Mesothelial cell of epicardium (in vitro differentiated cells): ENCODE data around the gene OR51D1. TPM values are rescaled to one million over a fixed set of nuclear protein-coding genes. Genes with fewer than 3 reads are reported as not detected.

Source experiments
- DNase-seq, 2 experiments: peaks; one replicate each; pipeline ENCODE4 v3.0.0; 2021; ENCODE audit warnings: low spot score in 2 of 2; ENCODE audit not compliant: unreplicated experiment in 2 of 2
- H3K27ac Mint-ChIP-seq: 2 replicates; pipeline ENCODE4 v1.8.0; 2021; ENCODE audit warnings: mixed read lengths
- H3K27me3 Mint-ChIP-seq: 2 replicates; pipeline ENCODE4 v1.8.0; 2021; ENCODE audit warnings: low read depth, mixed read lengths
- H3K36me3 Mint-ChIP-seq: 2 replicates; pipeline ENCODE4 v1.8.0; 2021; ENCODE audit warnings: mixed read lengths
- H3K4me1 Mint-ChIP-seq: 2 replicates; pipeline ENCODE4 v1.8.0; 2021; ENCODE audit warnings: mixed read lengths
- H3K4me3 Mint-ChIP-seq: 2 replicates; pipeline ENCODE4 v1.8.0; 2021; ENCODE audit warnings: mild to moderate bottlenecking, moderate library complexity, mixed read lengths
- H3K9me3 Mint-ChIP-seq: 2 replicates; pipeline ENCODE4 v1.8.0; 2021; ENCODE audit warnings: mixed read lengths
- total RNA-seq: library from RNA; stranded (reverse); gene quantifications from 3 replicates; pipeline ENCODE4 v1.2.1, GENCODE V29; 2021
- TF ChIP-seq, protein P1 (sequence below): fragments of 200-600 bp; sonication (generic); IDR thresholded peaks from one replicate; pipeline ENCODE4 v1.5.0; 2021; ENCODE audit warnings: antibody characterized with exemption; ENCODE audit not compliant: unreplicated experiment

Gene OR51D1
- total RNA-seq, 1 donor from 2014 or later, result not detected

DNA sequence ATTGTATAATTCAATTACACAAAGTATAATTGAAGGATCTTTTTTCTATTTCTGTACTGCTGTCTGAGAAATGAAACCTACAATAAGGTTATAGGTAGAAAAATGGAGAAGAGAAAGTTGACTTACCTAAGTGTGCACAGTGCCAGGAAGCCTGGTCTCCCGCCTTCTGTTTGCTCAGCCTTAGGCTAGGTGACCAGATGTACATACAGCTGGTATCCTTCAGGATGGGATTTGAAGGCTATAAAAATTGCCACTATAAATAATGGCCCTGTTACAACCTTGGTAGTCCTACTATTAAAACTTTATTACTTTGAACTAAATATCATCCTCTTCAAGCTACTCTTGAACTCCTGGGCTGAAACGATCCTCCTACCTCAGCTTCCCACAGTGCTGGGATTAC lies 40.7 kb downstream of the OR51D1 start:
- no peak for DNase-seq
- H3K27ac Mint-ChIP-seq, result no peak overlapping the region
- H3K36me3 Mint-ChIP-seq, result no peaks in the 10 kb centered on the region
- no peaks in the 10 kb centered on the region for H3K9me3 Mint-ChIP-seq
- H3K4me1 Mint-ChIP-seq, result peaks cover 4% of the 10 kb centered on the region
- TF ChIP-seq, protein P1, sequence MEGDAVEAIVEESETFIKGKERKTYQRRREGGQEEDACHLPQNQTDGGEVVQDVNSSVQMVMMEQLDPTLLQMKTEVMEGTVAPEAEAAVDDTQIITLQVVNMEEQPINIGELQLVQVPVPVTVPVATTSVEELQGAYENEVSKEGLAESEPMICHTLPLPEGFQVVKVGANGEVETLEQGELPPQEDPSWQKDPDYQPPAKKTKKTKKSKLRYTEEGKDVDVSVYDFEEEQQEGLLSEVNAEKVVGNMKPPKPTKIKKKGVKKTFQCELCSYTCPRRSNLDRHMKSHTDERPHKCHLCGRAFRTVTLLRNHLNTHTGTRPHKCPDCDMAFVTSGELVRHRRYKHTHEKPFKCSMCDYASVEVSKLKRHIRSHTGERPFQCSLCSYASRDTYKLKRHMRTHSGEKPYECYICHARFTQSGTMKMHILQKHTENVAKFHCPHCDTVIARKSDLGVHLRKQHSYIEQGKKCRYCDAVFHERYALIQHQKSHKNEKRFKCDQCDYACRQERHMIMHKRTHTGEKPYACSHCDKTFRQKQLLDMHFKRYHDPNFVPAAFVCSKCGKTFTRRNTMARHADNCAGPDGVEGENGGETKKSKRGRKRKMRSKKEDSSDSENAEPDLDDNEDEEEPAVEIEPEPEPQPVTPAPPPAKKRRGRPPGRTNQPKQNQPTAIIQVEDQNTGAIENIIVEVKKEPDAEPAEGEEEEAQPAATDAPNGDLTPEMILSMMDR, result no peak
- no peaks in the 10 kb centered on the region for H3K27me3 Mint-ChIP-seq
- no peak overlapping the region for H3K4me3 Mint-ChIP-seq

DNA sequence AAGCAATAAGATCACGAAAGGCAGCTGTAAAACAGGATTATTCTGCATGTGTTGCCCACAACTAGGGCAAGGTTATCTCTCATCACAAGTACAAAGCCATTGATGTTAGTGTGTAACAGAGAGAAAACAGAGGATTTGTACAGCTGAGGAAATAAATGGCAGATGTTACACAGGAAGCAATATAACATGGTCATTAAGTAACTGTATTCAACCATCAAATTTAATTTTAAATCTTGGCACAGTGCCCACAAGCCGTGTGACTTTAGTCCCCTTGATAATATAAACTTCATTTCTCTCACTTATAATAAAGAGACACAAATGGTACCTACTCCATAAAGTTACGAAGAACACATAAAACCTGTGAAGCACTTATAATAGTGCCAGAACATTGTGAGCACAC lies 43.1 kb downstream of the OR51D1 start:
- Mint-ChIP-seq H3K27me3 (peaks cover 3% of the 10 kb centered on the region), H3K27ac (no peak overlapping the region), H3K4me3 (no peak overlapping the region), H3K9me3 (no peaks in the 10 kb centered on the region), H3K36me3 (no peaks in the 10 kb centered on the region), H3K4me1 (no peaks in the 10 kb centered on the region)
- TF ChIP-seq, protein P1, result no peak
- no peak for DNase-seq

DNA sequence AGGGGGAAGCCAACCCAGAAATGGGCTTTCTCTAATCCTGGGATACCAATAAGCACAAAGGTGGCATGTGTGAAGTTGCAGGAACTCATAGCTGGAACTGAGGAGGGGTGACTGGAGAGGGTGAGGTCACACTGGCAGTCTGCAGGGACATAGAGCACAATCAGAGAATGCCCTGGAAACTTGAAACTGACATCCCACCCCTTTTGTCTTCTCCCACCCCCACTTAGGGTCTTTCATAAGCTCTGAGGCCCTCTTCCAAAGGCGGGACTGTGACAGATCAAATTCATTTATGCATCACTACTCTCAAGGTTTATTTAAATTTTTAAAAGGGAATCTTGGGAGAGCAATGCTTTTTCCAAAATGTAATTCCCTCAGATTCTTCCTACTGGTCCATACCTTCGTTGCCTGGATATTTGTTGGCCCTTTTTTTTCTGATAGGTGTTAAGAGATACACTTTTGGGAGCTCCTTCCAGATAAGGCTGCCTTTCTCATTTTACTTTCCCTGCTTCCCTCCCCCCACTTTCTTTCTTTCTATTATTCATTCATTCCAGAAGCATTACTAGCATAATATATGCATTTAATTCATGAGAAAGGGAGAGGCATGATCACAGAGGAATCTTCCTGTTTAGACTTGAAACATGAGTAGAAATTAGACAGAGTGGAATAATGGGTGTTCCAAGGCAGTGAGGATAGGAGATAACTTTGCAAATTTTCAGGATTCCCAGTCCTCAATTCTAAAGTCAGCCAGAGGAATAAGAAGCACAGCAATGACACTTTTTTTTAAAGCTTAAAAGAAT lies 45.5 kb downstream of the OR51D1 start:
- no peak overlapping the region for H3K27ac Mint-ChIP-seq

DNA sequence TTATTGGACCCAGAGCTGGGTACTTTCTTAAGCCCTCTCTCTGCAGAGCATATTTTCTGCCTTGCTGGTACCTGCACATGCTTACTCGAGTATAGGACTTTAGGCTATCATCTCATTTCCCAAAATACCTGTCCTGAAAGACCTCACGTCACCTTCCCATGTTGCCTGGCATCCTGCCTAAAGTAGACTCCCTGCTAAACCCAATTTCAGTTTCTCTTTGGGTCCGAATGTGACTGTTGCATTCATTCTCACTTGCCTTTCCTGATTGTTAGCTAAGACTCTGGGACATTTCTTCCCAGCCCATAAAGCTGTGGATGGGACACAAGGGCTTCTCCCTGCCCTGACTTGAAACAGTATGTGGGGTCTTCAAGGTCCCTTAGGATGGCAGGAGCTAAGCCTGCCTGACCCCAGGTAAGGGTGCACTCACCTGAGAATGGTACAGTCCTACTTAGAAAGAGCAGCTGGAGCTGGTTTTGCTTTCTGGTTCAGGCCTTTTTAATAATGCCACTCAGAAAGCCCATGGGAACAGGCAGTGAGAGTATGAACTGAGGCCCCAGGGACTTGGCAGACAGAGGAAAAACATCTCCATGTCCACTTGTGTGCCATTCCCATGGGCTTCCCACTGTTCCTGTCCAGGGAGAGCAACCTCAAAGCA lies 47.5 kb downstream of the OR51D1 start:
- H3K9me3 Mint-ChIP-seq, result no peaks in the 10 kb centered on the region
- H3K36me3 Mint-ChIP-seq, result no peaks in the 10 kb centered on the region
- H3K4me3 Mint-ChIP-seq, result no peak overlapping the region
- TF ChIP-seq, protein P1, result no peak
- H3K27ac Mint-ChIP-seq, result no peak overlapping the region
- DNase-seq, result no peak
- H3K4me1 Mint-ChIP-seq, result no peaks in the 10 kb centered on the region
- H3K27me3 Mint-ChIP-seq, result peaks cover 3% of the 10 kb centered on the region

More for the DNA sequence above, 45.5 kb downstream of the OR51D1 start:
- DNase-seq, result no peak
- TF ChIP-seq, protein P1, result no peak
- Mint-ChIP-seq H3K4me1 (no peaks in the 10 kb centered on the region), H3K4me3 (no peak overlapping the region), H3K27me3 (peaks cover 3% of the 10 kb centered on the region), H3K9me3 (no peaks in the 10 kb centered on the region), H3K36me3 (no peaks in the 10 kb centered on the region)

Other genes starting within 250 kb of the OR51D1 start
- 16.5 to 17.4 TPM (median 17.1 TPM) in 3 replicates for gene TRIM21, start 243.8 kb upstream of the OR51D1 start, total RNA-seq
- gene OR52K2, start 188.2 kb upstream of the OR51D1 start, total RNA-seq, result not detected in 3 replicates
- gene OR52K1, start 154.8 kb upstream of the OR51D1 start, total RNA-seq, result 0.07 TPM in 1 of 3 replicates, not detected in the others
- not detected in 3 replicates for gene OR52M1, start 92.3 kb upstream of the OR51D1 start, total RNA-seq
- gene OR52I2, start 55.7 kb upstream of the OR51D1 start, total RNA-seq, result not detected in 3 replicates
- not detected in 3 replicates for gene OR52I1, start 43.4 kb upstream of the OR51D1 start, total RNA-seq
- 20.2 to 23.3 TPM (median 21.4 TPM) in 3 replicates for gene TRIM68, start 29.2 kb upstream of the OR51D1 start, total RNA-seq
- gene OR51E1, start 6.5 kb downstream of the OR51D1 start, total RNA-seq, result not detected in 3 replicates
- 0.11 TPM in 1 of 3 replicates, not detected in the others for gene OR51E2, start 60.4 kb downstream of the OR51D1 start, total RNA-seq
- gene MMP26, start 67.3 kb downstream of the OR51D1 start, total RNA-seq, result not detected in 3 replicates
- gene OR51F1, start 132.5 kb downstream of the OR51D1 start, total RNA-seq, result not detected in 3 replicates
- gene OR52R1, start 166.9 kb downstream of the OR51D1 start, total RNA-seq, result not detected in 3 replicates
- not detected in 3 replicates for gene OR51F2, start 183.8 kb downstream of the OR51D1 start, total RNA-seq
- gene OR51S1, start 211.7 kb downstream of the OR51D1 start, total RNA-seq, result not detected in 3 replicates
- not detected in 3 replicates for gene OR51T1, start 244.4 kb downstream of the OR51D1 start, total RNA-seq